Astrocyte (in vitro differentiated cells and primary cell): Measurements from ENCODE around the gene TUBA3E. TPM values are rescaled to one million over a fixed set of nuclear protein-coding genes. Genes with fewer than 3 reads are reported as not detected.
"Not testable (repeated sequence)": the region's sequence is repeated elsewhere in the genome, so short reads cannot be mapped to it uniquely, and the experiment has no call there.

ENCODE experiments used
- DNase-seq: peaks from one replicate; pipeline ENCODE4 v3.0.0-alpha.2; 2010; ENCODE audit warnings: low read depth
- FAIRE-seq: peaks from 2 replicates; lab custom pipeline; 2011; peaks lifted over from hg19 to GRCh38; lab: Jason Lieb, UNC
- H2AFZ ChIP-seq: 2 replicates; pipeline ENCODE4 v1.6.0; 2012; ENCODE audit warnings: low read depth, low read length, inconsistent platforms
- H3K27ac ChIP-seq: 2 replicates; pipeline ENCODE4 v1.5.1; 2011; ENCODE audit warnings: low read depth, low read length, inconsistent platforms
- H3K27me3 ChIP-seq: 2 replicates; pipeline ENCODE4 v1.6.0; 2011; ENCODE audit warnings: low read length, inconsistent platforms; ENCODE audit not compliant: insufficient read depth
- H3K36me3 ChIP-seq: 2 replicates; pipeline ENCODE4 v1.5.1; 2011; ENCODE audit warnings: low read length, inconsistent platforms; ENCODE audit not compliant: insufficient read depth
- H3K4me1 ChIP-seq: 2 replicates; pipeline ENCODE4 v1.5.1; 2011; ENCODE audit warnings: low read length, inconsistent platforms; ENCODE audit not compliant: insufficient read depth
- H3K4me2 ChIP-seq: 2 replicates; pipeline ENCODE4 v1.6.0; 2012; ENCODE audit warnings: low read length, inconsistent platforms
- H3K4me3 ChIP-seq: 2 replicates; pipeline ENCODE4 v1.5.1; 2011; ENCODE audit warnings: low read depth, mild to moderate bottlenecking, low read length, inconsistent platforms; ENCODE audit not compliant: insufficient read depth
- H3K79me2 ChIP-seq: 2 replicates; pipeline ENCODE4 v1.6.0; 2012; ENCODE audit warnings: mild to moderate bottlenecking, low read length, inconsistent platforms; ENCODE audit not compliant: insufficient read depth
- H3K9ac ChIP-seq: 2 replicates; pipeline ENCODE4 v1.6.0; 2012; ENCODE audit warnings: mild to moderate bottlenecking, low read length, inconsistent platforms
- H3K9me3 ChIP-seq: 2 replicates; pipeline ENCODE4 v1.5.1; 2012; ENCODE audit warnings: low read depth, mild to moderate bottlenecking, low read length, inconsistent platforms; ENCODE audit not compliant: insufficient read depth
- H4K20me1 ChIP-seq: 2 replicates; pipeline ENCODE4 v1.6.0; 2012; ENCODE audit warnings: low read length, inconsistent platforms; ENCODE audit not compliant: insufficient read depth
- H3K27ac Mint-ChIP-seq: one replicate; pipeline ENCODE4 v1.8.0; 2021; ENCODE audit warnings: mild to moderate bottlenecking, mixed read lengths; ENCODE audit not compliant: unreplicated experiment
- H3K27me3 Mint-ChIP-seq: one replicate; pipeline ENCODE4 v1.8.0; 2021; ENCODE audit warnings: low read depth, mixed read lengths; ENCODE audit not compliant: unreplicated experiment
- H3K36me3 Mint-ChIP-seq: one replicate; pipeline ENCODE4 v1.8.0; 2021; ENCODE audit warnings: low read depth, mixed read lengths; ENCODE audit not compliant: unreplicated experiment
- H3K4me1 Mint-ChIP-seq: one replicate; pipeline ENCODE4 v1.8.0; 2021; ENCODE audit warnings: low read depth, mixed read lengths; ENCODE audit not compliant: unreplicated experiment
- H3K4me3 Mint-ChIP-seq: one replicate; pipeline ENCODE4 v1.8.0; 2021; ENCODE audit warnings: mild to moderate bottlenecking, moderate library complexity, mixed read lengths; ENCODE audit not compliant: unreplicated experiment
- H3K9me3 Mint-ChIP-seq: one replicate; pipeline ENCODE4 v1.8.0; 2021; ENCODE audit warnings: mild to moderate bottlenecking, mixed read lengths; ENCODE audit not compliant: unreplicated experiment
- EZH2 ChIP-seq: IDR thresholded peaks from 2 replicates; pipeline ENCODE4 v1.6.1; 2012; ENCODE audit warnings: mild to moderate bottlenecking, low read length, inconsistent platforms; ENCODE audit not compliant: insufficient read depth
- total RNA-seq: library from RNA; stranded (reverse); gene quantifications from 2 replicates; pipeline ENCODE4 v1.2.1, GENCODE V29; 2021
- TF ChIP-seq, protein P1 (sequence below): IDR thresholded peaks from 2 replicates; pipeline ENCODE4 v1.5.1; 2011; ENCODE audit warnings: low read depth, mild to moderate bottlenecking, inconsistent platforms, low read length, moderate library complexity; ENCODE audit not compliant: insufficient read depth

The TUBA3E gene
- total RNA-seq, 1 donor from 2014 or later: not detected

DNA sequence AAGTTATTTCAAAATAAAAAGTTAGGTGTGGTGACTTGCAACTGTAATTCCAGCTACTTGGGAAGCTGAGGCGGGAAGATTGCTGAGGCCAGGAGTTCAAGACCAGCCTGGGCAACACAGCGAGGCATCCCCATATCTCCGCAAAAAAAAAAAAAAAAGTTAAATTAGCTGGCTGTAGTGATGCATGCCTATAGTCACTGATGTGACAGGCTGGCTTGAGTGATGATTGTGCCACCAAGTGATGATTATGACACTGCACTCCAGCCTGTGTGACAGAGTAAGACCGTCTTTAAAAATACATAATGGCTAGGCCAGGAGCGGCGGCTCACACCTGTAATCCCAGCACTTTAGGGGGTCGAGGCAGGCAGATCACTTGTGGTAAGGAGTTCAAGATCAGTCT lies 28.3 kb downstream of the TUBA3E start:
- H2AFZ ChIP-seq: no peak overlapping the region
- DNase-seq (no peak), FAIRE-seq (no peak)
- no peaks in the 10 kb centered on the region for H3K27me3 ChIP-seq
- Mint-ChIP-seq H3K9me3 (no peaks in the 10 kb centered on the region), H3K27me3 (no peaks in the 10 kb centered on the region), H3K4me1 (no peaks in the 10 kb centered on the region), H3K27ac (no peak overlapping the region), H3K4me3 (no peak overlapping the region), H3K36me3 (peaks cover 10% of the 10 kb centered on the region)
- no peaks in the 10 kb centered on the region for H3K79me2 ChIP-seq
- no peaks in the 10 kb centered on the region for H3K4me1 ChIP-seq
- TF ChIP-seq, protein P1, sequence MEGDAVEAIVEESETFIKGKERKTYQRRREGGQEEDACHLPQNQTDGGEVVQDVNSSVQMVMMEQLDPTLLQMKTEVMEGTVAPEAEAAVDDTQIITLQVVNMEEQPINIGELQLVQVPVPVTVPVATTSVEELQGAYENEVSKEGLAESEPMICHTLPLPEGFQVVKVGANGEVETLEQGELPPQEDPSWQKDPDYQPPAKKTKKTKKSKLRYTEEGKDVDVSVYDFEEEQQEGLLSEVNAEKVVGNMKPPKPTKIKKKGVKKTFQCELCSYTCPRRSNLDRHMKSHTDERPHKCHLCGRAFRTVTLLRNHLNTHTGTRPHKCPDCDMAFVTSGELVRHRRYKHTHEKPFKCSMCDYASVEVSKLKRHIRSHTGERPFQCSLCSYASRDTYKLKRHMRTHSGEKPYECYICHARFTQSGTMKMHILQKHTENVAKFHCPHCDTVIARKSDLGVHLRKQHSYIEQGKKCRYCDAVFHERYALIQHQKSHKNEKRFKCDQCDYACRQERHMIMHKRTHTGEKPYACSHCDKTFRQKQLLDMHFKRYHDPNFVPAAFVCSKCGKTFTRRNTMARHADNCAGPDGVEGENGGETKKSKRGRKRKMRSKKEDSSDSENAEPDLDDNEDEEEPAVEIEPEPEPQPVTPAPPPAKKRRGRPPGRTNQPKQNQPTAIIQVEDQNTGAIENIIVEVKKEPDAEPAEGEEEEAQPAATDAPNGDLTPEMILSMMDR: no peak
- no peak for TF ChIP-seq EZH2
- H3K36me3 ChIP-seq: peaks cover 21% of the 10 kb centered on the region
- H3K9ac ChIP-seq: no peak overlapping the region
- no peak overlapping the region for H3K4me2 ChIP-seq
- H4K20me1 ChIP-seq: peaks cover 6% of the 10 kb centered on the region
- no peak overlapping the region for H3K27ac ChIP-seq
- no peak overlapping the region for H3K4me3 ChIP-seq
- H3K9me3 ChIP-seq: no peaks in the 10 kb centered on the region

DNA sequence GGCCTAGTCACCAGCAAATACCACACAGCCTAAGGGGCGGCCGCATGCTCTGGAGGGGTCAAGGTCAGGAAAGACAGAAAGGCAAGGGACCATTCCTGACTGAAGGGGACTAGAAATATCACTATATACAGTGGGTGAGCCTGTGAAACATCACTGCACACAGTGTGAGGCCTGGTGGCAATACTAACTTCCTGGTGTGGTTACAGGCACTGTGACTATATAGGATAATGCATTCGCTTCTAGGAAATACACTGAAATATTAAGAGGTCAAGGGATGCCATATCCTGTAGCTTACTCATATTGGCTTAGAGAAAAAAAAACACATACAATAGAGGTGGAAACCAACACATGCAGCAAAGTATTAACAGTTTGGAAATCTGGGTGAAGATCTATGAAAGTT lies 29.1 kb downstream of the TUBA3E start:
- H3K4me3 ChIP-seq, H3K4me3 Mint-ChIP-seq, H4K20me1 ChIP-seq, H3K9ac ChIP-seq, H3K79me2 ChIP-seq, H3K27ac ChIP-seq, H2AFZ ChIP-seq, H3K4me1 ChIP-seq, H3K27me3 ChIP-seq, H3K27ac Mint-ChIP-seq, DNase-seq, H3K9me3 Mint-ChIP-seq, H3K4me1 Mint-ChIP-seq, H3K27me3 Mint-ChIP-seq, H3K9me3 ChIP-seq: not testable (repeated sequence)
- H3K4me2 ChIP-seq: peak overlapping the region; percentile 0
- peak; percentile 32 for FAIRE-seq
- H3K36me3 Mint-ChIP-seq: peaks cover 15% of the 10 kb centered on the region
- H3K36me3 ChIP-seq: peaks cover 25% of the 10 kb centered on the region

- not testable (repeated sequence) for H2AFZ ChIP-seq, H3K9me3 Mint-ChIP-seq, H3K27me3 Mint-ChIP-seq, H4K20me1 ChIP-seq, H3K4me3 ChIP-seq, H3K79me2 ChIP-seq, H3K9ac ChIP-seq, FAIRE-seq, H3K4me1 Mint-ChIP-seq, H3K4me3 Mint-ChIP-seq, H3K9me3 ChIP-seq, H3K4me1 ChIP-seq, H3K27ac ChIP-seq, H3K27ac Mint-ChIP-seq, DNase-seq, H3K4me2 ChIP-seq, H3K27me3 ChIP-seq
- H3K36me3 Mint-ChIP-seq: peaks cover 15% of the 10 kb centered on the region
- H3K36me3 ChIP-seq: peaks cover 19% of the 10 kb centered on the region
These were observed 31.6 kb downstream of the TUBA3E start for GRCh38 chr2:130166611-130167010.
